BJ (cell line): ENCODE data around the gene CRB1. TPM values are rescaled to one million over a fixed set of nuclear protein-coding genes. Genes with fewer than 3 reads are reported as not detected.
A peak's percentile ranks its signal among the peaks of the same experiment; 100 is the strongest.

ENCODE experiments used
- CTCF ChIA-PET: fragments of 350-600 bp; formaldehyde crosslinking; extraction: SDS; loops from one replicate; lab custom pipeline; 2021; ENCODE audit warnings: antibody characterized with exemption, inconsistent platforms; lab: Yijun Ruan, JAX
- POLR2A ChIA-PET: fragments of 300-600 bp; sonication (Branson Sonifier 250); formaldehyde crosslinking; extraction: SDS; loops from one replicate; lab custom pipeline; 2021; ENCODE audit warnings: antibody characterized with exemption; lab: Charles Lee
- DNase-seq: peaks from one replicate; pipeline ENCODE4 v3.0.0-alpha.2; 2011; ENCODE audit warnings: low read depth
- H3K27me3 ChIP-seq: 2 replicates; pipeline ENCODE4 v1.6.0; 2011; ENCODE audit warnings: low read length; ENCODE audit not compliant: control insufficient read depth, insufficient read depth
- H3K36me3 ChIP-seq: 2 replicates; pipeline ENCODE4 v1.5.1; 2011; ENCODE audit warnings: low read length; ENCODE audit not compliant: control insufficient read depth, insufficient read depth
- H3K4me3 ChIP-seq: 2 replicates; pipeline ENCODE4 v1.5.1; 2011; ENCODE audit warnings: low read depth, mild to moderate bottlenecking, control low read depth, low read length
- CTCF ChIP-seq: IDR thresholded peaks from 2 replicates; pipeline ENCODE4 v1.5.1; 2011; ENCODE audit warnings: low read depth, mild to moderate bottlenecking, control low read depth, inconsistent platforms, low read length, moderate library complexity; ENCODE audit not compliant: insufficient read depth
- polyA plus RNA-seq: library from polyadenylated mRNA; depleted of rRNA; stranded (reverse); fragments of >200 nt; gene quantifications from 2 replicates; pipeline ENCODE4 v1.2.3, GENCODE V29; 2011

Gene CRB1
- polyA plus RNA-seq, 1 experiment, result 0.06 TPM

GRCh38 chr1:197321811-197322210 is 53.8 kb downstream of the CRB1 start:
- ChIA-PET CTCF (no interaction called here), POLR2A (interaction anchor here (0.6 kb wide), 1 partner anchor 161 kb away, joined by 5 read pairs; no protein-coding TSS in a partner anchor)
- no peaks in the 10 kb centered on the region for H3K36me3 ChIP-seq
- H3K27me3 ChIP-seq, result no peaks in the 10 kb centered on the region
- no peak for TF ChIP-seq CTCF
- H3K4me3 ChIP-seq, result no peak overlapping the region
- DNase-seq, result no peak

- no peak for DNase-seq
- Histone ChIP-seq H3K4me3 (no peak overlapping the region), H3K36me3 (no peaks in the 10 kb centered on the region), H3K27me3 (no peaks in the 10 kb centered on the region)
- ChIA-PET CTCF (interaction anchor here (0.8 to 1.0 kb wide), 2 partner anchors 29 kb away, joined by 3 to 4 read pairs; no protein-coding TSS in a partner anchor), POLR2A (no interaction called here)
- peak; percentile 65 for TF ChIP-seq CTCF
These were observed 59.8 kb downstream of the CRB1 start for GRCh38 chr1:197327776-197328364.

GRCh38 chr1:197330213-197330612 is 62.2 kb downstream of the CRB1 start:
- CTCF ChIA-PET, result no interaction called here
- TF ChIP-seq CTCF, result no peak
- POLR2A ChIA-PET, result interaction anchor here (0.5 kb wide), 1 partner anchor 43 kb away, joined by 3 read pairs; no protein-coding TSS in a partner anchor
- Histone ChIP-seq H3K4me3 (no peak overlapping the region), H3K27me3 (no peaks in the 10 kb centered on the region), H3K36me3 (no peaks in the 10 kb centered on the region)
- no peak for DNase-seq

- CTCF ChIA-PET, result interaction anchor here (0.7 to 1.3 kb wide), 2 partner anchors 8 to 24 kb away, joined by 3 to 4 read pairs; no protein-coding TSS in a partner anchor
These were observed 63.5 kb downstream of the CRB1 start for GRCh38 chr1:197331565-197331964.

GRCh38 chr1:197333041-197333440 is 65.0 kb downstream of the CRB1 start:
- Histone ChIP-seq H3K27me3 (no peaks in the 10 kb centered on the region), H3K4me3 (no peak overlapping the region), H3K36me3 (no peaks in the 10 kb centered on the region)
- ChIA-PET POLR2A (no interaction called here), CTCF (no interaction called here)
- no peak for DNase-seq
- TF ChIP-seq CTCF, result no peak

More at GRCh38 chr1:197331565-197331964, 63.5 kb downstream of the CRB1 start:
- POLR2A ChIA-PET, result no interaction called here
- no peaks in the 10 kb centered on the region for H3K27me3 ChIP-seq
- no peak for TF ChIP-seq CTCF
- DNase-seq, result no peak
- H3K36me3 ChIP-seq, result no peaks in the 10 kb centered on the region
- H3K4me3 ChIP-seq, result no peak overlapping the region
